HG02973 (cell line): Measurements from ENCODE around the gene KHDC4.

Experiments
- ATAC-seq: cut with Tn5 transposase; IDR thresholded peaks from one replicate; pipeline ENCODE4 v1.9.1; 2021; ENCODE audit warnings: moderate library complexity; ENCODE audit not compliant: unreplicated experiment

The KHDC4 gene

GRCh38 chr1:155970531-155971167, 36.4 kb upstream of the KHDC4 start:
- ATAC-seq = no peak

- ATAC-seq = no peak
These were observed 35.2 kb upstream of the KHDC4 start for GRCh38 chr1:155969377-155969791.

- ATAC-seq = no peak
These were observed 34.5 kb upstream of the KHDC4 start for GRCh38 chr1:155968670-155969069.

GRCh38 chr1:155968051-155968400, 33.8 kb upstream of the KHDC4 start:
- ATAC-seq = no peak

GRCh38 chr1:155967341-155968050, 33.3 kb upstream of the KHDC4 start:
- no peak for ATAC-seq

GRCh38 chr1:155966750-155967149, 32.5 kb upstream of the KHDC4 start:
- ATAC-seq = no peak

- ATAC-seq = no peak
These were observed 31.9 kb upstream of the KHDC4 start for GRCh38 chr1:155966135-155966534.

GRCh38 chr1:155964193-155964592, 30.0 kb upstream of the KHDC4 start:
- ATAC-seq = no peak

GRCh38 chr1:155962599-155963211, 28.5 kb upstream of the KHDC4 start:
- no peak for ATAC-seq

- ATAC-seq = no peak
These were observed 27.7 kb upstream of the KHDC4 start for GRCh38 chr1:155961937-155962336.

GRCh38 chr1:155960081-155960745, 26.0 kb upstream of the KHDC4 start:
- no peak for ATAC-seq

- no peak for ATAC-seq
These were observed 23.2 kb upstream of the KHDC4 start for GRCh38 chr1:155957411-155957915.

- ATAC-seq = no peak
These were observed 20.4 kb upstream of the KHDC4 start for GRCh38 chr1:155954645-155955044.

- no peak for ATAC-seq
These were observed 18.3 kb upstream of the KHDC4 start for GRCh38 chr1:155952505-155952890.

- ATAC-seq = no peak
These were observed 17.7 kb upstream of the KHDC4 start for GRCh38 chr1:155951753-155952504.

- no peak for ATAC-seq
These were observed 16.6 kb upstream of the KHDC4 start for GRCh38 chr1:155950829-155951228.

GRCh38 chr1:155947741-155948140, 13.5 kb upstream of the KHDC4 start:
- no peak for ATAC-seq

- ATAC-seq = no peak
These were observed 13.1 kb upstream of the KHDC4 start for GRCh38 chr1:155947292-155947691.

GRCh38 chr1:155946633-155947219, 12.5 kb upstream of the KHDC4 start:
- no peak for ATAC-seq

- no peak for ATAC-seq
These were observed 10.2 kb upstream of the KHDC4 start for GRCh38 chr1:155944444-155944799.
